H9 (cell line): ENCODE data around the gene FAM151A. TPM values are rescaled to one million over a fixed set of nuclear protein-coding genes. Genes with fewer than 3 reads are reported as not detected.

Experiments
- DNase-seq: peaks from one replicate; pipeline ENCODE4 v3.0.0-alpha.2; 2017
- H2AFZ ChIP-seq: one replicate; pipeline ENCODE4 v1.6.1; 2013; ENCODE audit warnings: mild to moderate bottlenecking, low read length, control low read depth, moderate library complexity
- H2AK5ac ChIP-seq: 2 replicates; pipeline ENCODE4 v1.6.1; 2013; ENCODE audit warnings: low read length, control low read depth, mixed read lengths; ENCODE audit not compliant: insufficient read length
- H2BK120ac ChIP-seq: one replicate; pipeline ENCODE4 v1.6.1; 2013; ENCODE audit warnings: low read depth, mild to moderate bottlenecking, low read length, control low read depth, inconsistent platforms; ENCODE audit not compliant: poor library complexity, severe bottlenecking
- H2BK12ac ChIP-seq: 2 replicates; pipeline ENCODE4 v1.6.1; 2013; ENCODE audit warnings: low read length, control low read depth, mixed read lengths, low read depth; ENCODE audit not compliant: insufficient read length
- H2BK15ac ChIP-seq: 2 replicates; pipeline ENCODE4 v1.6.1; 2013; ENCODE audit warnings: low read depth, low read length, control low read depth
- H2BK20ac ChIP-seq: one replicate; pipeline ENCODE4 v1.6.1; 2013; ENCODE audit warnings: low read depth, mild to moderate bottlenecking, low read length, control low read depth, inconsistent platforms; ENCODE audit not compliant: poor library complexity, severe bottlenecking
- H2BK5ac ChIP-seq: 2 replicates; pipeline ENCODE4 v1.6.1; 2013; ENCODE audit warnings: low read length, control low read depth, mixed read lengths; ENCODE audit not compliant: insufficient read length
- H3K14ac ChIP-seq: 2 replicates; pipeline ENCODE4 v1.6.1; 2013; ENCODE audit warnings: low read length, control low read depth; ENCODE audit not compliant: insufficient read depth
- H3K18ac ChIP-seq: 2 replicates; pipeline ENCODE4 v1.6.1; 2013; ENCODE audit warnings: low read depth, mild to moderate bottlenecking, mixed read lengths, low read length, control low read depth; ENCODE audit not compliant: insufficient read length
- H3K23ac ChIP-seq: 2 replicates; pipeline ENCODE4 v1.6.1; 2013; ENCODE audit warnings: low read length, control low read depth, mixed read lengths, low read depth; ENCODE audit not compliant: insufficient read length
- H3K23me2 ChIP-seq: 2 replicates; pipeline ENCODE4 v1.6.1; 2013; ENCODE audit warnings: low read depth, mild to moderate bottlenecking, mixed read lengths, low read length, control low read depth; ENCODE audit not compliant: insufficient read length, poor library complexity, severe bottlenecking
- H3K27ac ChIP-seq: 2 replicates; pipeline ENCODE4 v1.5.1; 2013; ENCODE audit warnings: low read length, control low read depth, mixed read lengths, low read depth; ENCODE audit not compliant: insufficient read length
- H3K27me3 ChIP-seq: 2 replicates; pipeline ENCODE4 v1.6.1; 2013; ENCODE audit warnings: low read length, control low read depth, inconsistent platforms; ENCODE audit not compliant: insufficient read depth
- H3K4ac ChIP-seq: 2 replicates; pipeline ENCODE4 v1.6.1; 2013; ENCODE audit warnings: low read depth, mild to moderate bottlenecking, control low read depth, inconsistent platforms, low read length, moderate library complexity
- H3K4me1 ChIP-seq: 2 replicates; pipeline ENCODE4 v1.6.1; 2013; ENCODE audit warnings: low read length, control low read depth, inconsistent platforms; ENCODE audit not compliant: insufficient read depth
- H3K4me2 ChIP-seq: 2 replicates; pipeline ENCODE4 v1.6.1; 2013; ENCODE audit warnings: low read length, control low read depth, mixed read lengths; ENCODE audit not compliant: insufficient read length, insufficient read depth
- H3K56ac ChIP-seq: 2 replicates; pipeline ENCODE4 v1.6.1; 2013; ENCODE audit warnings: low read depth, mild to moderate bottlenecking, mixed read lengths, low read length, control low read depth; ENCODE audit not compliant: insufficient read length
- H3K79me1 ChIP-seq: 2 replicates; pipeline ENCODE4 v1.6.1; 2013; ENCODE audit warnings: low read depth, mild to moderate bottlenecking, moderate library complexity, low read length, control low read depth, inconsistent platforms; ENCODE audit not compliant: insufficient read depth, poor library complexity, severe bottlenecking
- H3K79me2 ChIP-seq: 2 replicates; pipeline ENCODE4 v1.6.1; 2013; ENCODE audit warnings: low read length, control low read depth, inconsistent platforms; ENCODE audit not compliant: insufficient read depth
- H3K9ac ChIP-seq: 2 replicates; pipeline ENCODE4 v1.6.1; 2013; ENCODE audit warnings: low read length, control low read depth, mixed read lengths; ENCODE audit not compliant: insufficient read length; ENCODE audit errors: extremely low read depth
- H3K9me3 ChIP-seq: one replicate; pipeline ENCODE4 v1.6.1; 2013; ENCODE audit warnings: low read depth, low read length, inconsistent platforms; ENCODE audit not compliant: control insufficient read depth
- H3T11ph ChIP-seq: one replicate; pipeline ENCODE4 v1.6.1; 2013; ENCODE audit warnings: mild to moderate bottlenecking, low read length, control low read depth, inconsistent platforms
- H4K20me1 ChIP-seq: one replicate; pipeline ENCODE4 v1.6.1; 2013; ENCODE audit not compliant: control insufficient read depth, insufficient read length, insufficient read depth
- H4K5ac ChIP-seq: 2 replicates; pipeline ENCODE4 v1.6.1; 2013; ENCODE audit warnings: low read depth, mild to moderate bottlenecking, mixed read lengths, low read length, control low read depth; ENCODE audit not compliant: insufficient read length
- H4K8ac ChIP-seq: replicated peaks from 2 replicates; pipeline ENCODE4 v1.6.1; 2013; ENCODE audit warnings: low read length, control low read depth, mixed read lengths, low read depth; ENCODE audit not compliant: insufficient read length
- H4K91ac ChIP-seq: 2 replicates; pipeline ENCODE4 v1.6.1; 2013; ENCODE audit warnings: low read depth, mild to moderate bottlenecking, moderate library complexity, mixed read lengths, low read length, control low read depth; ENCODE audit not compliant: insufficient read length
- H3K27ac Mint-ChIP-seq, 3 experiments: 2 replicates in 2 of 3; 3 replicates in 1 of 3; pipeline ENCODE4 v1.8.0; 2020 to 2021; ENCODE audit warnings: mixed read lengths in 3 of 3, mild to moderate bottlenecking in 1 of 3, moderate library complexity in 1 of 3
- H3K27me3 Mint-ChIP-seq: 2 replicates; pipeline ENCODE4 v1.8.0; 2021; ENCODE audit warnings: low read depth, mild to moderate bottlenecking, moderate library complexity, mixed read lengths
- H3K36me3 Mint-ChIP-seq, 3 experiments: 2 replicates in 2 of 3; 3 replicates in 1 of 3; pipeline ENCODE4 v1.8.0; 2020 to 2021; ENCODE audit warnings: low read depth in 3 of 3, mixed read lengths in 3 of 3; ENCODE audit not compliant: insufficient read depth in 1 of 3
- H3K4me1 Mint-ChIP-seq, 2 experiments: 2 replicates each; pipeline ENCODE4 v1.8.0; 2020; ENCODE audit warnings: mixed read lengths in 2 of 2
- H3K4me3 Mint-ChIP-seq, 2 experiments: 2 replicates in 1 of 2; 3 replicates in 1 of 2; pipeline ENCODE4 v1.8.0; 2020 to 2021; ENCODE audit warnings: mild to moderate bottlenecking in 2 of 2, mixed read lengths in 2 of 2, moderate library complexity in 1 of 2
- H3K9me3 Mint-ChIP-seq, 2 experiments: 2 replicates in 1 of 2; 3 replicates in 1 of 2; pipeline ENCODE4 v1.8.0; 2020; ENCODE audit warnings: mild to moderate bottlenecking in 2 of 2, mixed read lengths in 2 of 2, moderate library complexity in 1 of 2
- CTCF ChIP-seq: fragments of 200-600 bp; sonication (generic); conservative IDR thresholded peaks from 3 replicates; pipeline ENCODE4 v1.8.0; 2021; ENCODE audit warnings: antibody characterized with exemption, mild to moderate bottlenecking
- WGBS: extraction: QIAGEN DNeasy Blood & Tissue Kit; methylation state at CpG from one replicate; pipeline ENCODE4 v1.1.7; 2013; ENCODE audit warnings: missing lambda C conversion rate, low lambda C conversion rate, mixed read lengths; ENCODE audit not compliant: insufficient read length; ENCODE audit errors: extremely low coverage; 5-methylcytosine and 5-hydroxymethylcytosine counted together
- total RNA-seq: library from RNA; stranded (reverse); gene quantifications from 2 replicates; pipeline ENCODE4 v1.2.1, GENCODE V29; 2021

The FAM151A gene
- total RNA-seq, 1 experiment from 2014 or later = not detected

DNA sequence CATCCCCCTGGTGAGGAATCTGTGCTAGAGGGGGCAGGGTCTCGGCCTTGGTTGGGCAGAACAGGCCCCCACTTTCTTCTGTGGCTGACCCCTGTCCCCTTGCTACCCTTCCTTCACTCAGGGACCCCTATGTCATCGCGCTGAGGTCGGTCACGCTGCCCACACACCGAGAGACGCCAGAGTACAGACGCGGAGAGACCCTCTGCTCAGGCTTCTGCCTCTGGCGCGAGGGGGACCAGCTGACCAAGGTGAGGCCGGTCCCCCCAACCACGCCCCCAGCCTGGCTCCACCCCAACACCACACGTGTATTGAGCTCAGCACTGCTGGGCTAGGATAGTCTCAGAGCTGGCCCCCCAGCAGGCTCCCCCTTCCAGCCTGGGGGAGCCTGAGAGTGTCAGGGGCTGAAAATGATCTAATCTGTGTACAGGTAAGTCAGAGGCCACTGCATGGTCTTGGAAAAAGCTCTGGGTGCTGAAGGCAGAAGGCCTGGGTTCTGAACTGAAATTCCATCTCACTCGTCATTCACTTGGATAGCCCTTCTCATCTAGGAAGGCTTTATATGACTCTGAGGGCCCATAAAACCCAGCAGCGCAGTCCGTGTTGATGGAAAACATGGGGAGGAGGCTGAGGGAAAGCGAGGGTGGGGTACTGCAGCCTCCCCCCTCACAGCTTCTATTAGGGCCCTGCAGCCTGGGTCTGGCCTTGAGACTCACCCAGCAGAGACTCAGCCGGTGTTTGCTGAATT, 15.3 kb downstream of the FAM151A start:
- Histone ChIP-seq H3K79me2 (no peaks in the 10 kb centered on the region), H2BK120ac (no peak overlapping the region), H3K23me2 (no peaks in the 10 kb centered on the region), H4K5ac (no peak overlapping the region), H3K9ac (no peak overlapping the region), H3K14ac (no peak overlapping the region), H3K4me1 (no peaks in the 10 kb centered on the region; the same call in 1 of the 2 replicates), H2BK15ac (no peak overlapping the region), H3K23ac (no peak overlapping the region), H2AK5ac (no peak overlapping the region), H2AFZ (no peak overlapping the region), H3K56ac (no peak overlapping the region), H3K4me2 (no peak overlapping the region), H3K79me1 (no peaks in the 10 kb centered on the region), H3K4ac (no peak overlapping the region), H3T11ph (no peak overlapping the region), H4K8ac (no peak overlapping the region), H4K91ac (no peak overlapping the region), H4K20me1 (no peaks in the 10 kb centered on the region), H2BK5ac (no peak overlapping the region), H3K9me3 (no peaks in the 10 kb centered on the region), H2BK20ac (no peak overlapping the region), H3K18ac (no peak overlapping the region), H3K27me3 (no peaks in the 10 kb centered on the region), H2BK12ac (no peak overlapping the region), H3K27ac (no peak overlapping the region)
- Mint-ChIP-seq H3K4me1 (peaks cover 17 to 31% of the 10 kb centered on the region in 2 experiments), H3K36me3 (no peaks in the 10 kb centered on the region; a peak in 1 of 7 replicates), H3K9me3 (no peaks in the 10 kb centered on the region), H3K27ac (peak overlapping the region in 2 of 3 experiments; percentile 15 to 85; a peak in 2 of 7 replicates), H3K4me3 (no peak overlapping the region), H3K27me3 (no peaks in the 10 kb centered on the region; the same call in 1 of the 2 replicates)
- no peak for DNase-seq
- no peak for TF ChIP-seq CTCF
- no CpG with 5 or more reads among the region's 19 CpGs for WGBS
